Bronchial smooth muscle cell (primary cell): ENCODE data around the gene CD99L2. TPM values are rescaled to one million over a fixed set of nuclear protein-coding genes. Genes with fewer than 3 reads are reported as not detected.

Experiments
- total RNA-seq: library from RNA; depleted of rRNA; stranded (reverse); fragments of >200 nt; gene quantifications from 2 replicates; pipeline ENCODE4 v1.2.1, GENCODE V29; 2014

Gene CD99L2
- total RNA-seq, result 36.7 and 38.1 TPM in 2 replicates

DNA sequence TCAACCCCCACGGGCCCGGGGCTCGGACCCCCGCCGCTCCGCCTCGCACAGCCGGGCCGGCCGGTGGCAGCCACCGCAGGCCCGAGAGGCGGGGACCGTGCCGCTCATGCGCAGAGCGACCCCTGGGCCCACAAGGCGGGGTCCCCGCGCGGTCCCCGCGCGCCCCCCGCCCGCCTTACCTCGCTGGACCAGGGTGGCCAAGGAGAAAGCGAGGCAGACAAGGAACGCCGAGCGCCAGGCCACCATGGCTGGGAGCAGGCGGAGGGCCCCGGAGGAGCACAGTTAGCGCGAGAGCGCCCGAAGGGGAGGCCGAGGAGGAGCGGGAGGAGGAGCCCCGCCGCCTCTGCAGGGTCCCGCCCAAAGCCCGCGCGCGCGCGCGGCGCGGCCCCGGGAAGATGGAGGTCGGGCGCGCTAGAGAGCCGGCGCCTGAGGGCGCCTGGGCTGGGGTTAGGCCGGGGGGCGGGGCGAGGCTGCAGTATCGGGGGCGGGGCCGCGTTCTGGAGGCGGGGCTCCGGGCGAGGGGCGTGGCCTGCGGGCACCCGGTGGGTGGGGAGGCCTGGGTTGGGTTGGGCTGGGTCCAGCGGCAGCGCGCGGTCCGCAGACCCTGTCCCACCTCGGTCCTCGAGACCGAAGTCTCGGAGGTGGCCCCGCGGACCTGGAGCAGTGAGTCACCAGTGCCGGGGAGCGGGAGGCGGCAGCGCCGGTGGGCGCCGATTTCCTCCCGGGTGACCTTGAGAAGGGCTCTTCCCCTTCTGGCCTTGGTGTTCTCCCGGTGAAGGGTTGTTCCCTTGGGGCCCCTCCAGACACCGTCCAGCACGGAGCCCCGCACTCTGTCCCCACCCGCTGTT, at the start of gene CD99L2:
CD99L2 (minus strand) TSS at position 326 of the 848 bp plus-strand sequence; CDS start at position 246, 80 bp downstream.

Other genes starting within 250 kb of the CD99L2 start
- 13.6 and 15.0 TPM in 2 replicates for gene MTMR1, start 205.3 kb downstream of the CD99L2 start, total RNA-seq
- gene HMGB3, start 84.7 kb upstream of the CD99L2 start, total RNA-seq, result 9.8 and 10.9 TPM in 2 replicates